ENCODE data around the gene PSEN2.
A peak's percentile ranks its signal among the peaks of the same experiment; 100 is the strongest.

The PSEN2 gene

GRCh38 chr1:226940029-226940805 lies 69.8 kb downstream of the PSEN2 start, which contains the start of gene COQ8A:
TSS of gene COQ8A (plus strand) at chr1:226940294. CDS start at chr1:226961386, 21,092 bp downstream.
- no peak for TF ChIP-seq CTCF (IDR thresholded peaks at IDR 0.05; ENCODE audit: low read depth, low read length)
- in situ Hi-C loops (cut with HindIII; ENCODE audit: low sequenced_read_pairs): no loop called here
- peak within 1 kb of the TSS; percentile 72 for H3K4me3 ChIP-seq (ENCODE audit: low read depth, low read length)
- DNase-seq (ENCODE audit: low read depth, low spot score): peak; percentile 100

- peak overlapping the region; percentile 72 for H3K4me3 ChIP-seq (ENCODE audit: low read depth, low read length)
- no peak for TF ChIP-seq CTCF (IDR thresholded peaks at IDR 0.05; ENCODE audit: low read depth, low read length)
- in situ Hi-C loops (cut with HindIII; ENCODE audit: low sequenced_read_pairs): no loop called here
- no peak for DNase-seq (ENCODE audit: low read depth, low spot score)
Observed at GRCh38 chr1:226940806-226941067, 70.3 kb downstream of the PSEN2 start.

- DNase-seq (ENCODE audit: low read depth, low spot score): no peak
- no peak overlapping the region for H3K4me3 ChIP-seq (ENCODE audit: low read depth, low read length)
- TF ChIP-seq CTCF (IDR thresholded peaks at IDR 0.05; ENCODE audit: low read depth, low read length): no peak
- in situ Hi-C loops (cut with HindIII; ENCODE audit: low sequenced_read_pairs): no loop called here
Observed at GRCh38 chr1:226942392-226942791, 72.0 kb downstream of the PSEN2 start.

GRCh38 chr1:226943156-226943555 lies 72.7 kb downstream of the PSEN2 start:
- no peak for DNase-seq (ENCODE audit: low read depth, low spot score)
- in situ Hi-C loops (cut with HindIII; ENCODE audit: low sequenced_read_pairs): no loop called here
- H3K4me3 ChIP-seq (ENCODE audit: low read depth, low read length): no peak overlapping the region
- TF ChIP-seq CTCF (IDR thresholded peaks at IDR 0.05; ENCODE audit: low read depth, low read length): no peak

- in situ Hi-C loops (cut with HindIII; ENCODE audit: low sequenced_read_pairs): no loop called here
- H3K4me3 ChIP-seq (ENCODE audit: low read depth, low read length): no peak overlapping the region
- TF ChIP-seq CTCF (IDR thresholded peaks at IDR 0.05; ENCODE audit: low read depth, low read length): no peak
- DNase-seq (ENCODE audit: low read depth, low spot score): no peak
Observed at GRCh38 chr1:226943927-226944326, 73.5 kb downstream of the PSEN2 start.

- no peak overlapping the region for H3K4me3 ChIP-seq (ENCODE audit: low read depth, low read length)
- no peak for TF ChIP-seq CTCF (IDR thresholded peaks at IDR 0.05; ENCODE audit: low read depth, low read length)
Observed at GRCh38 chr1:226945106-226945857, 74.9 kb downstream of the PSEN2 start.

More at GRCh38 chr1:226945106-226945857, 74.9 kb downstream of the PSEN2 start:
- in situ Hi-C loops (cut with HindIII; ENCODE audit: low sequenced_read_pairs): no loop called here
- no peak for DNase-seq (ENCODE audit: low read depth, low spot score)

Measured in astrocyte of the spinal cord (primary cell).